HG02938 (cell line): ENCODE measurements around the gene DNAH17.

Source experiments
- ATAC-seq: cut with Tn5 transposase; IDR thresholded peaks from one replicate; pipeline ENCODE4 v1.9.1; 2021; ENCODE audit warnings: mild to moderate bottlenecking, moderate library complexity; ENCODE audit not compliant: unreplicated experiment

The DNAH17 gene

GRCh38 chr17:78605429-78605828 is 28.2 kb upstream of the DNAH17 start:
- no peak for ATAC-seq

DNA sequence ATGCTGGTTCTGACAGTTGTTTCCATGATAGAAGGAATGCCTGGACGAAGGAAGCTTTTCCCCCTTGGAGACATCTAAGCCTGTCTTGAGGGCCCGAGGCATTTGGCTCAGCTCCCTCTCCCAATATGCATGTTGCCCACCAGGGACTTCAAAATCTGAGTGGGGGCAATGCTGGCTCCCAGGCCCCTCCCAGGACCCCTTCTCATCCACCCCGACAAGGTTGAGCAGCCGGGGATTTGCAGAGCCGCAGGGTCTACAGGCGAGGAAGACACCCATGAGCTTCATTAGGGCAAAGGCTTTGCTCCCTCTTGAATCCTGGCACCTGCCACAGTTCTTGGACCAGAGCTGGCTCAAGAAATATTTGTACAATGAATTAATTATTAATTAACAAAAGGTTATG is 25.1 kb upstream of the DNAH17 start:
- ATAC-seq = no peak

DNA sequence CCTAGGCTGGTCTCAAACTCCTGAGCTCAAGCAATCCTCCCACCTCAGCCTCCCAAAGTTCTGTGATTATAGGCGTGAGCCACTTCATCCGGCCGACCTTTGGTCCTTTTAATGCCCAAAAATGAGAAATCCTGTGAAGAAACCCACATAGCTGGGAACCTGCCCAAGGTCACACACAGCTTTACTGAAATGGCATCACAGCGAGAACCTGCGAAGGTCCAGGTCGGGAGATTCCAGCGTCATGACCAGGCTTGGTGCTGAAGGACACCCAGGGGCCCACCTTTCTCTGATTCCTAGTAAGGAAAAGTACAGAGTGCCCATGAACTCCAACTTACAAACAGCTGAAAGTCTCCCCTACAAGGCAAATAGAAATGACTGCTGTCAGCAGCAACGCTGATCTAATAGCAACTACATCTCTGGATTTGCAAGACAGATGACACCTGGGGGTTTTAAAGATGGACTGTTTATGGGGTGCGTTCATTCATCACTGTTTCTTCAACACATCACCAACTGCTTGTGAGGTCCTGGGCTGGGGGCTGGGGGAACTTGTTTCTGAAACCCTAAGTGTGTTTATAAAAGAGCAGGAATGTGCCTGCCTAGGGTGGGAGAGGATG is 24.5 kb upstream of the DNAH17 start:
- no peak for ATAC-seq

- ATAC-seq = no peak
Observed at GRCh38 chr17:78600181-78600721, 23.1 kb upstream of the DNAH17 start.

GRCh38 chr17:78599419-78599818 is 22.2 kb upstream of the DNAH17 start:
- ATAC-seq = no peak

DNA sequence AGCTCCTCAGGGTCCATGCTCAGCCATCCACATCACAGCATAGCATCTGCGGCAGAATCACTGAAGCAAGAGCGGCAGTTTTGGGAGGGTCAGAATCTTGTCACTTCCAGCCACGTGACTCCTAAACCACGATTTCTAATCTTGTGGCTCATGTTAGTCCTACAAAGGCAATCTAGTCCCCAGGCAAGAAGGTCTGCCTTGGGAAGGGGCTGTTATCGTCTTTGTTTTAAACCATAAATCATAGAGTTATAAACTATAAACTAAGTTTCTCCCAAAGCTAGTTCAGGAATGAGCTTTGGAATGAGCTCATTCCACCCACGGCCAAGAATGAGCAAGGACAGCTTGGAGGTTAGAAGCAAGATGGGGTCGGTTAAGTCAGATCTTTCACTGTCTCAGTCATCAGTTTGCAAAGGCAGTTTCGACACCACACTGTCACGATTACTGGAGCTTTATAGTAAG is 20.8 kb upstream of the DNAH17 start:
- ATAC-seq = no peak

DNA sequence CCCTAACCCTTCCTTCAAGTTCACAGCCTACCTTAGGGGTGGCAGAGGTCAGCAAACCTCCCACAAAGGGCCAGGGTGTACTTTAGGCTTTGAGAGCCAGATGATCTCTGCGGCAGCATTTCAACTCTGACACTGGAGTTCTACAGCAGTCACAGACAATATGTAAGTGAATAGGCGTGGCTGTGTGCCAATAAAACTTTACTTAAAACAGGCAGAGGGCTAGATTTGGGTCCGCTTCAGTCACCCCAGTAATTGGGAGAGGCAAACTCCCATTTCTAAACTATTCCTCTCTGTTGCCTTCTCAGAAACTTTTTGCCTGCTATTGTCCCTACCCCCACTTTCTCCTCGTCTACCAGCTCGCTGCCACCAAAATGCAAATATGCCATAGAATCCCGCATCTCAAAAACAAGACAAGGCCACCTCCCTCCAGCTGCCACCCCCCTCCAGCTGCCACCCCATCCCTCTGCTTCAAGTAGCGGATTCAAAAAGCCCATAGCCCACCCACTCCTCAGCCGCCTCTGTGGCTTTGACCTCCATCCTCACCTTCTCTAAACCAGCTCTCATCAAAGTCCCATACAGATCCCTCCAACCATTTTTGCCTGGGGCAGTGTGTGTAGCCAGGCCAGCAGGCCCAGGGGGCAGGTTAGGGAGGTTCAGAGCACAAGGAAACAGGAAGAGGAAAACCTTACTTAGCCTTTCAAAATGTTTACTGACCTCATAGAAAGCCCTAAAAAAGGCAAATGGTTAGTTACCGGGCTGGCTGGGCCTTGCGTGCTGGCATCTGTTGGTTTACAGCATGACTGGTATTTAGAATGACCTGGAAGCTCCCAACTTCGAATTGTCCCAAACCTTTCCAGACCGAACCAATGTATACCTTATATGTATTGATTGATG is 19.9 kb upstream of the DNAH17 start:
- no peak for ATAC-seq

DNA sequence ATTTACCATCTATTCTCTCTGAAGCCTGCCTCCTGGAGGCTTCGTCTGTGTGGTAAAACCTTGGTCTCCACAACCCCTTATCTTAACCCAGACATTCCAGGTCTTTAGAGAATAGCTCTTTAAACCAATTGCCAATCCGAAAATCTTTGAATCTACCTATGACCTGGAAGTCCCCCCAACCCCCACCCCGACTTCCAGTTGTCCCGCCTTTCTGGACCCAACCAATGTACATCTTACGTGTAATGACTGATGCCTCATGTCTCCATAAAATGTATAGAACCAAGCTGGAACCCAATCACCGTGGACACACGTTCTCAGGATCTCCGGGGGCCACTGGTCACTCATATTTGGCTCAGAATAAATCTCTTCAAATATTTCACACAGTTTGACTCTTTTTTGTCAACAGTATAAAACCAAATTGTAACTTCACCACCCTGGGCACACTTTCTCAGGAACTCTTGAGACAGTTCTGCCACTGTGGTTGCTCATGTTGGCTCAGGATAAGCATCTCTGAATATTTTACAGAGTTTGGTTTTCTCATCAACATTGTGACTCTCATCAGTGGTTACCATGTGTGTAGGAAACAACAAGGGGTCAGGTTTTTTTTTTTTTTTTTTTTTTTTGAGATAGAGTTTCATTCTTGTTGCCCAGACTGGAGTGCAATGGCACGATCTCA is 18.1 kb upstream of the DNAH17 start:
- no peak for ATAC-seq

GRCh38 chr17:78592991-78593329 is 15.8 kb upstream of the DNAH17 start:
- no peak for ATAC-seq

GRCh38 chr17:78591263-78591671 is 14.1 kb upstream of the DNAH17 start:
- no peak for ATAC-seq

DNA sequence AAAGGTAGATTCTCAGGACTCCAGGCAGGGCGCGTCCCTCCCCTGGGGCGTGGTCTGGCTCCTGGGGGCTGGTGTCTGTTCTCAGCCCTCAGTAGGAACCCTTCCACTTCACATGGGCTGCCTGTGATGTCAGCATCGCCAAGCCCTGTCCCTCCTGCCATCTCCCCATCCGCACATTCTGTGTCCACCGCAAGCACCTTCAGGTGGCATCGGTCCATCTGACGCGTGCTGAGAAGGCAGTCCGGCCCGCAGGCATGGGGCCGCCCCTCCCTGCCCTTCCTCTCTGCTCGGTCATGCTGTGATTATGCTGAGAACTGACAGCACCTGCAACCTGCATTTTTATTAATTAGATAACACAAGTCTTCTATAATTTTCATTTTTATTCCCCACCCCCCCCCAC is 12.7 kb upstream of the DNAH17 start:
- no peak for ATAC-seq

- ATAC-seq = no peak
Observed at GRCh38 chr17:78589031-78589675, 12.0 kb upstream of the DNAH17 start.

- no peak for ATAC-seq
Observed at GRCh38 chr17:78588258-78589030, 11.2 kb upstream of the DNAH17 start.

DNA sequence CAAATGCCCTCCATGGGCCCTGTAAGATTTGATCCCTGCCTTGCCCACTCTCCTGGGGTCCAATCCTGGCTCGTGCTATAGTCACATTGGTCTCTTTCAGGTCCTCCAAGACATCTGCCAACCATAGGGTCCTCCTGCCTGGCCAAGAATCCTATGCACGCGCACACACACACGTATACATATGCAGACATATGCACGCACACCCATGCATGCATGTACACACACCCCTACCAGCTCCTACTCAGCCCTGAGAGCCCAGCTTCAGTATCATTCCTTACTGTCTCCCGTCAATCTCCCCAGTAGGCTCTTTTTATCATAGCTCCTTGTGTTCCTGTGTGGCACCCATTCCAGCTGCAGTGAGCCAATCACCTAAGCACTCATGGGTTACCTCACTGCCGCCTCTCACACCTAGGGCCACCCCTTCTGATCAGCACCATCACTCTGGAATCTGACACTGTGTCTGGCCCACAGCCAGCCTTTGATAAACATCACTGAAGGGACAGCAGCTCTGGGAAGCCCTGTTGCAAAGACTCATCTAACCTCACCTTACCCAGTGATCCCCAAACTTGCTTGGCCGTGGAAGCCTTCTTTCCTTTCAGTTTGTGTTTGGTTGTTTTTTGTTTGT is 7.9 kb upstream of the DNAH17 start:
- ATAC-seq = no peak

- ATAC-seq = no peak
Observed at GRCh38 chr17:78583091-78583490, 5.9 kb upstream of the DNAH17 start.

DNA sequence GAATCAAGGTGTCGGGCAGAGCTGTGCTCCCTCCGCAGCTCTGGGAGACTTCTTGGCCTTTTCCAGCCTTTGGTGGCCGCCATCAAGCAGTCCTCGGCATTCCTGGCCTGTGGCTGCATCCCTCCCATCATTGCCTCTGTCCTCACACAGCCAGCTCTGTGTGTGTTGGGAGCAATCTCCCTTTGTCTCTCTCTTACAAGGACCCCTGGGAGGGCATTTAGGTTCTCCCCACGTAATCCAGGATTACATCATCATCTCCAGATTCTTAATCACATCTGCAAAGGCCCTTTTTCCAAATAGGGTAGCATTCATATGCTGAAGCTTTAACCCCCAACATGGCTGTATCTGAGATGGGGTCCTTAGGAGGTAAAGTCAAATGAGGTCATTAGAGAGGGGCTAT is 4.1 kb upstream of the DNAH17 start:
- ATAC-seq = no peak

DNA sequence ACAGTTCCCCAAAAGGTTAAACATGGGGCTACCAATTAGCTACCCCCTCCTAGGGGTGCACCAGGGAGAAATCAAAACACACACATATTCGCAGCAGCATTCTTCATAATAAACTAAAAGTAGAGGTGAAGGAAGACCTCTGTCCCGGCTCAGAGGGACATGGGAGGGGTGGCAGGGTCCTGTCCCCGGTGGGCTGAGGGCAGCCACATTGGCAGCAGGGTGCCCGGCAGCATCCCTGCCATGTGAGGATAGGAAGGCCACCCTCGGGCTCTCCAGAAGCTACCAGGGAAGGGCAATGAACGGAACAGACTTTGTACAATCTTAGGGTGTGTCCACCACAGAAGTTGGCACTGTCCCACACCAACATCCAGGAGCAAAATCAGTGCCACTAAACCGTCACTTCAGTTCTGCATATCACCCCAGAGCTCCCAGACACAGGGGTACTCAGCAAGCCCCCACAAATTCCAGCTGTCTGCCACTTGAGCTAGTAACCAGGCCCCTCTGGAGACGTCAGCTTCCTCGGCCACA is 3.1 kb upstream of the DNAH17 start:
- no peak for ATAC-seq

- ATAC-seq = no peak
Observed at GRCh38 chr17:78576389-78577112, 645 bp downstream of the DNAH17 start.

DNA sequence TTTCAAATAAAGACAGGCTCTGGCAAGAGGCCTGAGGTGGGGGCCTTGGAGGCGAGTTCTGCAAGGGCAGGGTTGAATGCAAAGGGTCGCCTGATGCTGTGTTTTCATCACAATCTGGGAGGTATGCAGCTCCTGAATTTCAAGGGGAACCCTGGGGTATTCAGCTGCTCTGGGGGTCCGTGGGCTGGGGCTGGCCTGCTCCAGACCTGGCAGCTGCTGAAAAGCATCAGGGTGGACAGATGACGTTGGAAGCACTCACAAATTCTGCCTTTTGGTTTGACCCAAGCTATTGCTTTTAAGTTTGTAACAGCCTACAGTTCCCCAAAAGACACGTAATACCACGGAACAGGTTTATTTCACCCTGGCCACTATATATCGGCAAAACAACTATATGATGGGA is 1.3 kb downstream of the DNAH17 start:
- no peak for ATAC-seq
